GM18861 (cell line): ENCODE data around the gene SLC37A1.

Experiments used
- ATAC-seq: cut with Tn5 transposase; IDR thresholded peaks from one replicate; pipeline ENCODE4 v1.9.1; 2021; ENCODE audit not compliant: unreplicated experiment

The SLC37A1 gene

DNA sequence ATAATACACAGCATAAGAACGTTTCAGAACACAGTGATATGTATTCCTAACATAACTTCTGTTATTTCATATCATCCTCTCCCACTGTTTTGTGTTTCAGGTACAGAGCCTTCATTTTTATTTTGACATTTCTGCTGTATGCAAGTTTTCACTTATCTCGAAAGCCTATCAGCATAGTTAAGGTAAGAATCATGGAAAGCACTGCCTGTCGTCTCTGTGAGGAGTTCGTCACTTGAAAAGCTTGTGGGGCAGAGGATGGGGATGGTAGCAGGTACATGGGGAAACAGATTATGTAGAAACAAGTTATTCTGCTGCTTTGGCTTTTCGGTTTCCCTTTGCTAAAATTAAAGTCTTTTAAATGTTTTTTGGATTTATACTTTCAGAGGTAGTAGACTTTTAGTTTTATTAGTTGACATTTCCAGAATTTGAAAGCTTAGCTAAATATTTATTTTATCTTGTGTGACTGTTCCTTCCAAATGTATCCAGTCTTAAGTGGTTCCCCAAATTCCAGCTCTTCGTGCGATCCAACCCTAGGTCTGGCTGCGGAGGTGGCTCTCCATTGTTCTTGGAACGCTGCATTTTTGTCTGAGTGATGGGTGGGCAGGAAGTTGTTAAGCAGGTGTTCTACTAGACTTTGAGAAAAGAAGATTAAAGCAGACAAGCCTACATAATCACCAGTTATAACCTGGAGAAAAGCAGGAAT lies 12.2 kb downstream of the SLC37A1 start:
- ATAC-seq, result no peak

DNA sequence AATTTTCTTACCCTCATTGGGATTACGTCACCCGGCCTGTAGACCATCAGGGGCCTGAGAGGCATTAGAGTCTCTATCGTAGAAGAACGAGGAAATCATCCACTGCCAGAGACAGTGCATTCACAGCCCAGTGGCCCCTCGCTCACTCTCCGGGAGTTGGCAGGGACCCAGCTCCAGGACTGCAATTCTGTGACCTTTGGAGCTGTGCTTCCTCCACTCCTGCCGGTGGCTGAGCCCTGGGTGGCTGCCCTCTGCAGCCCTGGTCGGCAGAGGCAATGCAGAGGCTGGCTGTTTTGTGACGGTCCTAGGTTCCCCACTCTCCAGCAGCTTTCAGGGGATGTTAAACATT lies 12.7 kb downstream of the SLC37A1 start:
- ATAC-seq, result no peak

DNA sequence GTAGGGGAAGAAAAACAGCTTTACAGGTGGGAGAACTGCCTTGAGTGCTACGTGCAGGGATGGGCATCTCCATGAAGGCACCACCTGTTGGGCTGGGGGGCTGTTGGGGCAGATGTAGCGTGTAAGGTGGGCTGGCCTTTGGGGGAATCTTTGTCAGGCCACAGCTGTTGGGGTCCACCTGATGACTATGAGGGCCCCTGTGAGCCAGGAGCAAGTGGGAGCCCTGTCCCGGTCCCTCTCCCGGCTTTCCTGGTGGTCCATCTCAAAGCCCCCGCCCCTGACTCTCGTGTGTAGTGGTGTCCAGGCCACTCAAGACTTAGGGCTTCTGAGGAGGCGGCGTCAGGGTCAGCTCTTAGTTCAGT lies 13.5 kb downstream of the SLC37A1 start:
- ATAC-seq, result no peak

DNA sequence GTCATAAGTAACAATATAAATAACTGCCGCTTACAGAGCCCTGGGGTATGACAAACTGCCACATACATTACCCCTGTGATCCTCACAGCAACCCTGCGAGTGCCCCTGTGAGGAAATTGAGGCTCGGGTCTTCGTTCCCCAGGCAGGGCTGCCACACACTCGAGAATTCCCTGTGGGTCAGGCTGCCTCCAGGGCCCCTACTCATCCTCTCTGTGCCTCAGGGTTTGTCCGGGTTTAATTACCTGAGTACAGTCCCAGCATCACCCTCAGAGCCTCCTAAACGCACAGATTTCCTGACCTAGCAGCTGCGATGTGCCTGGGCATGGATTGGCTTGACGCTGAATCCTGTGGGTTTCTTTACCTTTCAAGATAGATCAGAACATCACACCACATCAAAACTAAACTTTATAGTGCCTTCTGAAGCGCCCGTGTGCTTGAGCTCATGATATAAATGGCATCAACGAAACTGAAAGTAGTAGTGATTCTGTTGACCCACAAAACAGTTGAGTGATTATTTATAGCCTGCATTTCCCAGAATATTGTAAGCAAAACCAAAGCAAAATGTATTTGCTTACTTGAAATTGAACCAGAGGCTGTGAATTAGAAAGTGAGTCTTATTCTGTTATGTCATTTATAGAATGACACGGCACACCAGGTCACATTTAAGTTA lies 14.0 kb downstream of the SLC37A1 start:
- no peak for ATAC-seq

DNA sequence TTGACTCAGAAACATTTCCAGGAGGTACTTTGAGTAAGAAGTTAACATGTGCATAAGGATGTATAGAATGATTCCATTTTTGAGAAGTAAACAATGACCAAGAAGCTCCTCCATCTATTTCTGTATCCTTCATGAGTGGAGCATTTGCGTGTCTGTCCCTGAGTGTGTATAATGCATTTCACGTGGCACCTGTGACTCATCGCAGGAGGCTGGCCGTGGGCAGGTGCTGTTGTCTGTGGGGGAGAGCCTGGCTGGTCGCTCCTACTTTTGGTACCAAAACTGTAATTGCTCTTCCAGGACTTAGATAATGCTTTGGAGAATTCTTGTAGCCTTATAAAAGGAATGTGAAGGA lies 16.5 kb downstream of the SLC37A1 start:
- ATAC-seq, result no peak

DNA sequence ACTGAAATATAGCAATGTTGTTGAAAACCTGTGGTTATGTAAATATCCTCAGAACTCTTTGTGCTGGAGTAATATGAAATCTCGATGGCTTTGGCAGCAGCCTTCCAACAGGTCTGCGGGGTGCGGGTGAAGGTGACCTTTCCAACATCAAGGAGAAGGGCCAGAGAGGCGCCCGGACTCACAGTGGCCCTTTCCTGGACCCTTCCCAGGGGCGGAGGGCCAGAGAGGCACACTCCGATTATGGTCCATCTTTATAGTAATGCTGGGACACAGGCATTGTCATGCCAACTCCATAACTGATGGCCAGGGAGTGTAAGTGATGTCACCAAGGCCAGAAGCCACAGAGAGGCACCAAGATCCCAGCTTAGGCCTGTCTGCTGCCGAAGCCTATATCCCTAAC lies 18.1 kb downstream of the SLC37A1 start:
- ATAC-seq, result no peak

DNA sequence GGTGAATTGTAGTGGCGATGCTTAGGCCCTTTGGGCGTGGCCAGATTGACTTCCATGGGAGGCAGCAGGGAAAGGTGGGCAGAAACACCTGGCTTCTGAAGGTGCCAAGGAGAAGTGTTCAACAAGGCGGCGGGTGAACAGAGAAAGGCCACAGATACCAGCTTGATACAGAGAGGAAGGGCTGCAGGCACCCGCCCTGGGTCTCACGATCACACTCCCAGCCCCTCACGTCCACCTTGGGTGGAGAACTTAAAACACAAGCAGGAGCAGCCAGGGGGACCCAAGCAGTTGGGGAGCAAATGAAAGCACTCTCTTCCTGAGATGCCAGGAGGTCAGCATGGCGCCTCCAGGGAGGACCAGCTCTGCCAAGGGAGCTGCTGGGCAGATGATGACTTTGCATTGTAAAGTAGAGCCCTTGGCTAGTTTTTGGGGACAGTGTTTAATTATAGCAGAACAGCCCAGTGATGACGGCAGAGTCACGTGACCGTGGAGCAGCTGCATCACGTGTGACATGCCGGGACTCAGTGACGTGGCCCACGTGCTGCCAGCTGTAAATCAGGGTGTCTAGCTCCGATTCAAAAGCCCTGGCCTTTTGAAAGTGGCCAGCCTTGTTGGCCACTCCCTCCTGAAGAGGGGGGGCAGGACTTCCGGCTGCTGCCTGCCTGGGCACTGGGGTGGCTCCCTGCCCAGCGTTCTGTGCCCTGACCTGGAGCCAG lies 19.0 kb downstream of the SLC37A1 start:
- ATAC-seq, result no peak

DNA sequence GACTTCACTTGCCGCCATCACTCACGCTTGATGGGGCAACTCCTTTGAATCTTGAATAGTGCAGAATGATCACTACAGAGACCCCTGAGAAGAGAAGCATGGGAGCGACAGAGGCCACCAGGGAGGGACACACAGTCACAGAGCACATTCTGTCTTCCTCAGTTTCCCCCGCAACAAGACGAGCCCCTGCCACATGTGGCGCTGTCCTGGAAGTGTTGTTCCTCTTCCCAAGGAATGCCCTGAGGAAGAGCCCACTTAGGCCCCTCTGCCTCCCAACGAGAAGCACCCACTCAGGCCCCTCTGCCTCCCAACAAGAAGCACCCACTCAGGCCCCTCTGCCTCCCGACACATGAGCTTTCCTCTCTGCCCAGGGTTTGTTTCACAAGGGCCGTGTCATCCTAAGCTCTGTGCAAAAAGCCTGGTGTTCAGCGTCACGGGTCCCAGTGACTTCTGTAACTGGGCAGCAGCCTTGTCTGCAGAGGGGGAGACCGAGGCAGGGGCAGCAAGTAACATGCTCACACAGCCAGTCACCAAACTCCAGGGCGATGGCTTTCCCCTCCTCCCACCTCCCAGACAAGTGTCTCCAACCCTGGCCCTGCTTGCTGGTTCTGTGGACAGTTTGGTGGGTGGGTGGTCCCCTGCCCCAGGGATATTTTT lies 19.8 kb downstream of the SLC37A1 start:
- no peak for ATAC-seq

DNA sequence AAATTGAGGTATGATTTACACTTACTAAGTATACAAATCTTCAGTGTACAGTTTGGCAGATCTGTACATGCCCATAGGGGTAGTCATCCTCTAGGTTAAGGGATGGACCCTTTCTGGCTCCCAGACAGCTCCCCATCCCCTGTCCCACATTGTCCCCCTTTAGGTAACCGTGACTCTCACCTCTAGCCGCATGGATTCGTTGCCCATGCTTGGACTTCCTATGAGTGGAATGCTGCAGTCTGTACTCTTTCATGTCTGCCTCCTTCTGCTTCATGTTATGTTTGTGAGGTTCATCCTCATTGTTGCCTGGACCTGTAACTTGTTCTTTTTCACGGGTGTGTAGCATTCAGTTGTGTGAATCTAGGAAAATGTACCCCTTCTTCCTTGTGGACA lies 20.3 kb downstream of the SLC37A1 start:
- no peak for ATAC-seq

DNA sequence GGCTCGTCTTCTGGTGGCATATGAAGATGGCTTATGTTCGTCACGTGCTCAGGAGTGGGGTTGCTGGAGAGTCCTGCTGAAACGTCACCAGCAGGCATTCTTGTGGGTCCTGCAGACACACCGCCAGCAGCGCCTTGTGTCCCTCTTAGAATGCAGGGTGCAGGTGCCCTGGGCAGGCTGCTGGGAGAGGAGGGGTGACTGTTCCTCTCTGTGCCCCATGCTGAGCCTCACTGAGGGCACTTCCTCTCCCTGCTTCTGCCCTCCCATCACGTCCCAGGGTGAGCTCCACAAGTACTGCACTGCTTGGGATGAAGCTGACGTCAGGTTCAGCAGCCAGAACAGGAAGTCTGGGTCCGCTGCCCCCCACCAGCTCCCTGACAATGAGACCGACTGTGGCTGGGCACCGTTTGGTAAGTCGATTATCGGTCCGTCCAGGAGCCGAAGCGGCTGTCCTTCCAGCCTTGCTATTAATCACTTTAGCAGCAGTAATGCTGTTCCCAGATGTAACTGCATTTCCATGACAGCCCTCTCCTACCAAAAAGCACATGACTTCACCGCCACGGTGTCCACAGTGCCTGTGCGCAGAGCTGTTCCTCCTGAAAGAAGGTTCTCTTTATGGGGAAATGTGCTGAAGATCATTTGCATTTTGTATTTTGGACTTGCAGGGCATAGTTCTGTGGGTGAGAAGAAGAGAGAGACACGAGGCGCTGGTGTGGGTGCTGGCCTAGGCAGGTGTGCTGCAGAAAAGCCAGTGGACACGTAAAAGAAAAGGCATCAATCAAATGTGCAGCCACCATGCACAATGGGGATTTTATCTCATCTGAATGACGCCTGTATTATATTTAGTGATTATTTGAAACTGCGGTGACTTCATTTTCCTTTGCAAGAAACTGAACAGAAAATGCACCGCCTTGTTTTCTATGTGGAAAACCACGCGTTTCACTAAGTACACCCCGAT lies 21.0 kb downstream of the SLC37A1 start:
- peak; percentile 36 for ATAC-seq

DNA sequence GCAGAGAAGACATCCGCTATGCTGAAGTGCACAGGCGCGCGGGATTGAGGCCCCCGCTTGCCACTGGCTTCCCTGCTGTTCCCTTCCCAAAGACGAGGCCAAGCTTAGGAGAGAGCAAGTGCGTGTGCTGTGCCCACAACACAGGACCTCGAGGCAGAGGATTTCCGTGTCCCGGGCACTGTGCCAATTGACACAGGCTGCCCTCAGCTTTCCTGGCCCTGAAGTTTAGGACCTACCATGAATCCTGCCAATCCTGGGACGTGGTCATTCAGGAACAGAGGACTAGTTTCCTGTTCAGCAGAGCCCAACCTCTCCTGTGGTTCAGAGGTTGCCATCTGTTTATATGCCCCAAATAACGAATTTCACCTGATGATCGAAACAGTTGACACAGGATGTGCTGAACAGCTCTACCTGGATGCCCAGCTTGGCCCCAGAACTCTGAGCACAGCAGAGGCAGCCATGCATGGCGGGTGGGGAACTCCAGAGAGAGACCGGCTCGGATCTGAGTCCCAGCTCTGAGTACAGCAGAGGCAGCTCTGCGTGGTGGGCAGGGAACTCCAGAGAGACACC lies 22.0 kb downstream of the SLC37A1 start:
- peak; percentile 55 for ATAC-seq

DNA sequence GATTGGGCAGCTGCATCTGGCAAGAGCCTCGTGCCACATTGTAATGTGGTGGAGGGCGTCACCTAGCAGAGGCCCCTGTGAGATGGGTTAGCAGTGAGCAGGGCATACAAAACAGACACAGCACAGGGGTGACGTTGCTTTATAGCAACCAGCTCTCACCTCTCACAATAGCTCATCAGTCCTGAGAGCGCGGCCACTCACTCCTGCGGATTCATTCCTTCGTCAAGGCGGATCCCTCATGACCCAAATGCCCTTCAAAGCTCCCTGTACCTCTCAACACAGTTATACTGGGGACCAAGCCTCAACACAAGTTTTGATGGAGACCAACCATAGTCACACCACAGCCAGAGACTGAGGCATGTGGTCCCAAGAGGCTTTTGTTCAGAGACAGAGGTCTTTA lies 22.9 kb downstream of the SLC37A1 start:
- ATAC-seq, result no peak

DNA sequence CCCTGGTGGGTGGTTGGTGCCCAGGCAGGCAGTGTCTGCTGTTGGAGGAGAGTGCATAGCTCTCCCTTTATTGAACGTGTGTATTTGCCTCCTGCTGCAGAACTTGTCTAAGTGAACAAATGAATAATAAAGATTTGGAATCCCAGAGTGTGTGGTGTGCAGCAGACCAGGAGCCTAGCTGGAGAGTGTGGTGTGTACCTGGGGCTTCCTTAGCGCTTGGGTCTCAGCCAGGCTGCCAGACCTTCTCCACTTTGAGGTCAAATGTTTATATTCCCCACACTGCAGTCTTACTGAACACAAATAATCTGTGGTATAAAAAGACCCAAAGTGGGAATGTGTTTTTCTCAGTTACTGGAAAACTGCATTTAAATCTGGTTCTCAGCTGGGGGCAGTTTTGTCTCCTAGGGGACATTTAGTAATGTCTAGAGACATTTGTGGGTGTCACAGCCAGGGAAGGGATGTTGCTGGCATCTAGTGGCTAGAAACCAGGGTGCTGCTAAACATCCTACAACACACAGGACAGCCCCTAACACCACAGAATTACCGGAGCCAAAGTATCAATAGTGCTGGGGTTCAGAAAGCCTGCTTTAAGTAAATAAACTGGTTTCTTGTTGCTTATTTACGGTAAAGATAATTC lies 23.6 kb downstream of the SLC37A1 start:
- ATAC-seq, result no peak

DNA sequence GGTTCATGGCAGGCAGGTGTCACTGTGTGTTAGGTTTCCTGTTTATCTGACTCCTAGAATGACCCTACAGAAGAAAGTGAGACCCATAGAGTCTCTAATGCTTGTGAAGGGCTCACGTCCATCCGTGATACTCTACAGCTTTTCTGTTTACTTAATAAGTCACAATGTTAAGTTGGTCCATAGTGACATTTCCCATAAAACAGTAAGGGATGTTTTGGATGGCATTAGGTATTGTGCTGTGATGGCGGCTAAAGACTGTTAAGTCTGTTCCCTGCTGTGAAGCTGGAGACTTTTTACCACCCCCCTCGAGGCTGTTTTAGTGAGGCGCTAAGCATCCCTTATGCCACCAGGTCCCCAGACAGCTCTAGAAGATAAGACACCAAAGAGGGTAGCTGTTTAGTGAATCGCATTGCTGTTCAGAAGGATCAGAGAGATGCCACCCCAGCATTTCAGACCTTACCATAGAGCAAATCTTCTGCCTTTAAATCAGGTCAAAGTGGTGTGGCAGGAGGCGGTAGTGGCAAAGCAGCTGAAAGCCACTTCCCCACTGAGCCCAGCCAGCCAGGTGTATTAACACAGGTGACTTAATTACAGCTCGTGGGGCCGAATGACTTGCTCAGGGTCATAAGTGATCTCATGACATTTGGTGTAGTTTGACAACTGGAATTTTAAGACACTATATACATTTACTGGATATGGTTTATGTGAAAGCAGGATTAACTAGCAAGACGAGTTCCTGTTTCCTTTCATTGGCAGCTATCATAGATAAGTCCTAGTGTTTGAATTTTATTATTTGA lies 25.0 kb downstream of the SLC37A1 start:
- ATAC-seq, result no peak

DNA sequence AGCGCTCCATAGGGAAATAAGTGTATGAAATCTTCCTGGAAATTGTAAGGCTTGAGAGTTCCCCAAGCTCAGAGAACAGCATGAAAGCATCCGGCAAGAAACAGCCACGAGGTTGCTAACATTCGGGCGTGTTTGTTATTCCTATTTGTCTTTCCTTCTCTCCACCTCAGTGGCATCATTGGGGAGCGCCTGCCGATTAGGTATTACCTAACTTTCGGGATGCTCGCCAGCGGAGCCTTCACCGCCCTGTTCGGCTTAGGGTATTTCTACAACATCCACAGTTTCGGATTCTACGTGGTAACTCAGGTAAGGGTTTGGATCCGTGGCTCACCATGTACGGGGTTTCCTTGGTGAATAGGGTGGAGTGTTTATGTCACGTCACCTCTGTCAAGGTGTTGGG lies 25.7 kb downstream of the SLC37A1 start:
- no peak for ATAC-seq

DNA sequence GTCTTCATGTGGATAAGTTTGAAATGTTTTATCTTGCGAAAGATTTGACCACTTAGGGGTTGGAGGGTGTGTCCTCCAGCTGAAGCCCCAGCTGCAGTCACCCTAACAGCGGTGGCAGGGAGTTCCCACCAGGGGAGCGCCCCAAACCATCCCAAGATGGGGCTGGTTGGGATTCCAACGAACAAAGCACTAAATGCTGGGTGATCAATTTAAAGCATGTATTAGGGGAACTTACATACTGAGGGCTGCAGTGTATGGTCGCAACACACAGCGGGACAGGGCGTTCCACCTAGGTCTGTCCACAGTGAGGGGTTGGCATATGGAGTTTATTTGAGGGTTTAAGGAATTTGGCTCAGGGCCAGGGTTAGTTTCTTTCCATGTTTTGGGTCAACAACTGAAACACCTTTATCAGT lies 26.3 kb downstream of the SLC37A1 start:
- no peak for ATAC-seq

DNA sequence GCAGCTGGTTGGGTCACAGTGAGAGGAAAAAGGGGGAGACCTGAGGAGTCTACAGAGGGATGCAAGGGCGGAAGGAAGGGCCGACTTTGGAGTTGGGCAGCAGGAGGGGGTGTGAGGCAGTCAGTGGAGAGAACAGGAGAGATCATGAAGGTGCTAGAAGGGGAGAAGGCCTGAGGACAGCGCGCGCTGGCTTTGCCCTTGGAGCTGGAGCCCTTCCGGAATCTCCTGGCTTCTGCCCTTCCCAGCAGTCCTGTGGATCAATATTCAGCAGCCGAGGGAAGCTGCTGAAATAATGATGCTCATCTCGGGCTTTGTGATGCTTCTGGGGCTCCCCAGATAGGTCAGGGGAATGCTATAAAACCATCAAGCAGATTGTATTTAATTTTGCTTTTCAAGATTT lies 26.7 kb downstream of the SLC37A1 start:
- ATAC-seq, result no peak

DNA sequence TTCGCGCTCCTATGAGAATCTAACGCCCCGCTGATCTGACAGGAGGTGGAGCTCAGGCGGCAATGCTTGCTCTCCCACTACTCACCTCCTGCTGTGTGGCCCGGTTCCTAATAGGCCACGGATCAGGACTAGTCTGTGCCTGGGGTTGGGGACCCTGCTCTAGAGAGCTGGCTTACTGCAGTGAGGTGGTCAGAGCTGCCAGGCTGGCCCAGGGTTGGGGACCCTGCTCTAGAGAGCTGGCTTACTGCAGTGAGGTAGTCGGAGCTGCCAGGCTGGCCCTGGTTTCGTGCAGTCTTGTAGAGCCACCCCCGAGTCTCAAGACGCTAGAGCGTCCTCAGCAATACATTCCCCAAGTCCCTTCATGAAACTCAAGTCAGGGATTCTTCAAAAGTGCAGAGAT lies 27.5 kb downstream of the SLC37A1 start:
- ATAC-seq, result no peak

DNA sequence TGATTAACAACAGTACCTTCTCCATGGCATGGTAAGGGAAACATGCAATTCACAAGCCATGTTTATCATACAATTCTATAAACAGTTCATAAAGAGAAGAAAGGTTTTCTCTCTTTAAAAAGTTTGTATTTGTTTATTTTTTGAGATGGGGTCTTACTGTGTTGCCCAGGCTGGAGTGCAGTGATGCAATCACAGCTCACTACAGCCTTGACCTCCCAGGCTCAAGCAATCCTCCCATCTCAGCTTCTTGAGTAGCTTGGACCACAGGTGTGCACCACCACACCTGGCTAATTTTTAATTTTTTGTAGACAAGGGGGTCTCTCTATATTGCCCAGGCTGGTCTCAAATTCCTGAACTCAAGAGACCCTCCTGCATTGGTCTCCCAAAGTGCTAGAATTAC lies 28.0 kb downstream of the SLC37A1 start:
- ATAC-seq, result no peak
